T-helper 2 cell treated with Interferon-gamma antibody and Interleukin-4, amounts not matched to agents 100 ng/mL and 5 ng/mL, for 36 hours (primary cell): ENCODE data around the gene CACNA1D. TPM values are rescaled to one million over a fixed set of nuclear protein-coding genes. Genes with fewer than 3 reads are reported as not detected.

ENCODE experiments used
- intact Hi-C: fragments of 100-400 bp; cut with micrococcal nuclease; formaldehyde crosslinking; loops from one replicate; pipeline ENCODE4 v1.15.1; 2023
- total RNA-seq: library from RNA; stranded (reverse); gene quantifications from 2 replicates; pipeline ENCODE4 v1.2.3, GENCODE V29; 2022

The CACNA1D gene
- total RNA-seq, 1 donor from 2014 or later: 4.5 TPM

DNA sequence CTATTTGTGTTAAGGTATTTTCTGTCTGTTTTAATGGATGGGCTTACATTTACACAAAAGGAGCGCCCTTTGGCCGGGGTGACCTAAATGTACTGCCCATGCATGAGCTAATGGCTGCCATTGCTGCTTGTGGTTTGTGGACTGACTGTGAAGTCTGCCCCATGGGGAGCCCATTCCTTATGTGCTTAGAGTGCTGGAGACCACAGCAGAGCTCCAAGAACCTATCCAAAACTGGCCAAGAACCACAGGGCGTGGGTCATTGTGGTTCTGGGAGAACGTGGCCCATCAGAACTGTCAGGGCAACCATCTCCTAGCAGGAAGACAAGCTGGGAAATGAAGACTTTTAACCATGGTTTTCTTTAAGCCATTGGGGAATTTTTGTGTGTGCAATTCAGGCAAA lies 246.5 kb downstream of the CACNA1D start:
- intact Hi-C loops: no loop called here

GRCh38 chr3:53744351-53744750 lies 249.9 kb downstream of the CACNA1D start:
- intact Hi-C loops: no loop called here

GRCh38 chr3:53747559-53747958 lies 253.1 kb downstream of the CACNA1D start:
- intact Hi-C loops: no loop called here

DNA sequence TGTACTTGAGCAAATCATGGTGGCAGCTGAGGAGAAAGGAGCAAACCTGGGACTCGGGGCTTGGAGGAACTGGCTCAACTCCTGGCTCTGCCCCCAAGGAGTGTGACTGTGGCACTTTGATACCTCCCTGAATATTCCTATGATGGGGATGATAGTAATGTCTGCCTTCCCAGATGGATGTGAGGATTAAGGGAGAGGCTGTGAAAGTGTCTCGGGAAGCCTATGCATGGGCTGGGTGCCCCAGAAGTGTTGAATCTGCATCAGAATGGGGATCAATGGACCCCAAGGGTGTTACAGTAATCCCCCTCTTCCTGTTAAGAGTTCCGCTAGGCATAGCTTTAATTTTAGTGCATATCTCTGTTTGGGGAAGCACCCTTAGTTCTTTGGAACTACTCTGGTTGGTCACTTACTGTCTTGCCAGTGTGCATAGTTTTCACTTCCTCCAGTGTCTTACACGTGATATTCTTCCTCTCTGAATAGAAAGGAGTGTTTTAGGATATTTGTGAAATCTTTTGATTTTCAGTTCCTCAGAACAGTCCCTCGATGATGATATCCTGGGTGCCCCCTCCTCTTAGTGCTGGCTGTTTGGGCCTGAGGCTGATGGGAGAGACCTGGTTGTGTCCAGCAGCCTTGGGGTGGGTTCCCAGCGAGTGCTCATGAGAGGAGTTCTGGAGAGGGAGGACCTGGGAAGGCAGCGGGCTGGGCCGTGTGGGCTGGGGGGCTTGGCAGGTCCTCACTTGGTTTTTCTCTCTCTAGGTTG lies 254.3 kb downstream of the CACNA1D start:
- intact Hi-C loops: no loop called here

DNA sequence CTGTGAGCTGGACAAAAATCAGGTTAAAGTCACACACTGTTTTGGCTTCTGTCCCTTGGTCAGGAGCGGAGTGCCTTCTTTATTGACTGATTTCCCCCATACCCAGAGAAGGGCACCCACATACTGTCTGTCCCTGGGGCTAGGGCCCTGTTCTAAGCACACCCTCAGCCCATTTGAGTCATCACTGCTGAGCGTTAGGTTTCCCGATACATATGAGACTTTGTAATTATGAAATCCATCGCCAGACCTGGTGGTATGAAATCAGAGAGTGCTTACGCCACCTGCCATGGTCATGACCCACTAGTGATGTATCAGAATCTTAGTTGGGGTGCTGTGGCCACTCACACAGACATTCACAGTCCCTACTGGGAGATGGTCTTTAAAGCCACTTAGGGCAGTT lies 255.0 kb downstream of the CACNA1D start:
- intact Hi-C loops: no loop called here

GRCh38 chr3:53750253-53751210 lies 256.1 kb downstream of the CACNA1D start:
- intact Hi-C loops: loop anchor here (5.0 kb wide), 1 partner anchor 38 kb away; no protein-coding TSS in a partner anchor

GRCh38 chr3:53753518-53754183 lies 259.2 kb downstream of the CACNA1D start:
- intact Hi-C loops: loop anchor here (1.0 to 5.0 kb wide), 3 partner anchors 28 to 138 kb away; partner anchors contain the start of gene SELENOK

DNA sequence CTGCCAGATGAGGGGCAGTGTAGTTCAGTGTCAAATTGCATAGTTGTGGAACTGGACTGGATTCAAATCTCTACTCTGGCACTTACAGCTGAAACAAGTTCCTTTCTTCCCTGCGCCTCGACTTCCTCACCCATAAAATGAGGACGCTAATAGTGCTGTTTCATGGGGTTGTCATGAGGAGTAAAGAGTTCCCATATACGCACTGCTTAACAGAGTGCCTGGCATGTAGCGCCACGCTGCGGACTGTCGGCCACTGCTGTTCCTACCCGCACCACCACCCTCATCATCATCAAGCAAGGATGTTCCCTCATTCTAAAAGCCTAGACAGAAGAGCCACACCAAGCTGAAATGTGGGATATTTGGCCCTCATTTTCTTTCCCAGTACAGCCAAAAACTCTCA lies 259.9 kb downstream of the CACNA1D start:
- intact Hi-C loops: loop anchor here (1.0 to 5.0 kb wide), 2 partner anchors 42 to 137 kb away; partner anchors contain the start of gene SELENOK

DNA sequence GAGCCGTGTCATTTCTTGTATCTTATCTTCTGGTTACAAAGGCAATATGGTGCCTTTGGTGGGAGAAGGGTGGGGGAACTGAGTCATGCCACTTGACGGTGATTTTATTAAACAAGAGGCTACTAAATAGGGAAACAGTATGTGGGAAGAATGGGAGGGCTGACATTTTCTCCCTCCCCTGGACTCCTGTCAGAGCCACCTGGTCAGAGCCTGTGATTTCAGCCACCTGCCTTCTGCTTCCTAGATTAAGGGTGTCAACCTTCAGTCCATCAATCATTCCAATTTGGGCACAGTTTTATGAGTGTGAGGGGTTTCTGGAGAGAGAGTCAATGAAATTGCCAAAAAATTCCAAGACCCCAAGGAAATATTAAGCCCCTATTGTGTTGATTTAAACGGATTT lies 264.4 kb downstream of the CACNA1D start:
- intact Hi-C loops: no loop called here

GRCh38 chr3:53763353-53763752 lies 268.9 kb downstream of the CACNA1D start:
- intact Hi-C loops: no loop called here

DNA sequence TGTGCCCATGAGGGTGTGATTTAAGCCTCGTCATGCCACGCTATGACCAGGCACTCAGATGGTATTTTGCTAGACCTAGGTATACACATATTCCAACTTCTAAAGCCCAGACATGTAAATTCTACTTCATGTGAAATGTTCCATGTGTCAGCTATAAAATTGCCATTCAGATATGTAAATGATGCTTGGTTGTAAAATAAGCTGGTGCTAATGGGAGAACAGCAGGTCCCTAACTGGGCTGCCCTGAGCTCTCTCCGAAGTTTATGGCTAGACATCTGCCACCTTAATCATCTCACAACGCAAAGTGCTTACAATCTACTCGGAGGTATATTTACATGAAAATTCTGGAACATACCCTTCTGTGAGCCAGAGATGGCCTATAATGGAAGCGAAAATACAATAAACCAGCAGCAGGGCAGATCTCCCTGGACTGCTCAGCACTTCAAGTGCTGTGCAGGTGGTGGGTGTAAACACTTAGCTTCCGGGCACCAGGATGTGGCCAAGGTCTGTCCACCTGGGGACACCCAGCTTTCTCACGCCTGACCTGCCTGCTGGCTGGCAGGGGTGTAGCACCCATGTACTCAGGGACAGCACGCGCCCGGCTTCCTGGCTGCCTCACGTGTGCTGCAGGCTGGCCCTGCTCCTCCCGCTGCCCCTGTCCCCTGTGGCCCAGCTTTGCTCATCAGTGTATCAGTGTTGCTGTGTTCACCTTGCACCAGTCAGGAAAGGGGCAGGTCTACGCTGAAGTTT lies 269.8 kb downstream of the CACNA1D start:
- intact Hi-C loops: no loop called here

DNA sequence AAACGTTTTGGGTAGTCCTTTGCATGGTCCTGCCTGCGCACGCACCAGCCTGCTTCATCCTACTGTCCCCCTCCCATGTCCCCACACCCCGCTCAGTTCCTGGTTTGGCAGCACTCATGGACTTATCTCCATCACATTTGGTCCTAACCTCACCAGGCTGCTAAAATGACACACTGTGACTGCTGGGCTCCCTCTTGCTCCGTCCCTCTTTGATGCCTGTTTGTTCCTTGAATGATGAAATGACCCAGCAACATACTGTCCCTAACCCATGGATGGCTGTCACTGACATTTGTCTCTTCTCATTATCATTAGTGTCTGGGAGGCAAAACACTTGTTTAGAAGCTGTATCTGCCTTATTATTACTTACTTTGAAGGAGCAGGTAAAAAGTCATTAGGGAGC lies 271.3 kb downstream of the CACNA1D start:
- intact Hi-C loops: no loop called here

DNA sequence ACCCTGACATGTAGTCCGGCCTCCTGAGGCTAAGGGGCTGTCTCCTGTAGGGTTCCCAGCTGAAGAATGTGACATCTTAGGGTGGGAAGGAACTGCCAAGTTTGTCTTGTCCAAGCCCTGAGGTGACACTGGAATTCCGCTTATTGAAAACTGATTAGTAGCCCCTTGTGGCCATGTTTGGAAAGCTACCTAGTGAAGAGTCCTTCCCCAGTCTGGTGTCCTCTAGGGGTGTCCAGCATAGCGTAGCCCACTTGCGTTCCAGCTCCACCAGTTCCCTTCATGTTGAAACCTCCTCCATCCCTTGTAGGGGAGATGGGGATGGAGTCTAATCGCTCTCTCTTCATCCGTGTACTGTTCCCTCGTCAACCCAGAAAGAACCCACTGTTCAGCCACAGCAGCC lies 272.3 kb downstream of the CACNA1D start:
- intact Hi-C loops: no loop called here

- intact Hi-C loops: no loop called here
These were observed 274.4 kb downstream of the CACNA1D start for GRCh38 chr3:53768478-53769459.

- intact Hi-C loops: no loop called here
These were observed 278.2 kb downstream of the CACNA1D start for GRCh38 chr3:53772562-53772961.

- intact Hi-C loops: no loop called here
These were observed 278.6 kb downstream of the CACNA1D start for GRCh38 chr3:53773021-53773436.

- intact Hi-C loops: no loop called here
These were observed 279.4 kb downstream of the CACNA1D start for GRCh38 chr3:53773611-53774368.

DNA sequence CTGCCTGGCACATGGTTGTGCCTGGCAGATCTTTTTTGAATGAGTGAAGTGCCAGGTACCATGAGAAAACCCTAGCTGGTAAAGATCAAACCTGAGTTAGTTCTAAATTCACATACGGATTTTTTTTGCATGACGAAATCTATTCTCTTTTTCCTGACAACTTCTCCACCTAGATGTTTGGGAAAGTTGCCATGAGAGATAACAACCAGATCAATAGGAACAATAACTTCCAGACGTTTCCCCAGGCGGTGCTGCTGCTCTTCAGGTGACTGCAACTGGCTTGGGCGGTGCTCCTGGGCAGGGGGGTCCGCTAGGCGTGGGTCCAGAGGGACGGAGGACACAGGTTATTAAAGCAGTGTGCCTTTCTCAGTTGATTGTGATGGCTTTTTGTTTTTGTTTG lies 280.0 kb downstream of the CACNA1D start:
- intact Hi-C loops: no loop called here

GRCh38 chr3:53775018-53775417 lies 280.6 kb downstream of the CACNA1D start:
- intact Hi-C loops: no loop called here
